ENCODE results near the gene SGSM2.

DNA sequence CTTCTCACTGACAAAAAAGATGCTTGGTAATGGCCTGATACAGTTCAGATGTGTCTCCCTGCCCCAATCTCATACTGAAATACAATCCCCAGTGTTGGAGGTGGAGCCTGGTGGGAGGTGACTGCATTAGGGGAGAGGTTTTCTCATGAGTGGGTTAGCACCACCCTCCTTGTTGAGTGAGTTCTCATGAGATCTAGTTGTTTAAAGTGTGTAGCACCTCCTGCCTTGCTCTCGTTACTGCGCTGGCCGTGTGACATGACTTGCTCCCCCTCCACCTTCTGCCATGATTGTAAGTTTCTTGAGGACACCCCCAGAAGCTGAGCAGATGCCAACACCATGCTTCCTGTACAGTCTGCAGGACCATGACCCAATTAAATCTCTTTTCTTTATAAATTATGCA lies 6.0 kb upstream of the SGSM2 start:
- TF ChIP-seq RARB (CRISPR knock-in tag; IDR thresholded peaks at IDR 0.05) = no peak
- TF ChIP-seq ZFP3 (CRISPR knock-in tag; IDR thresholded peaks at IDR 0.05) = no peak
- TF ChIP-seq ARNTL (CRISPR knock-in tag; IDR thresholded peaks at IDR 0.05; ENCODE audit: borderline replicate concordance, low read depth) = no peak
- TF ChIP-seq ZFP30 (CRISPR knock-in tag; IDR thresholded peaks at IDR 0.05) = no peak
- TF ChIP-seq, protein P1, sequence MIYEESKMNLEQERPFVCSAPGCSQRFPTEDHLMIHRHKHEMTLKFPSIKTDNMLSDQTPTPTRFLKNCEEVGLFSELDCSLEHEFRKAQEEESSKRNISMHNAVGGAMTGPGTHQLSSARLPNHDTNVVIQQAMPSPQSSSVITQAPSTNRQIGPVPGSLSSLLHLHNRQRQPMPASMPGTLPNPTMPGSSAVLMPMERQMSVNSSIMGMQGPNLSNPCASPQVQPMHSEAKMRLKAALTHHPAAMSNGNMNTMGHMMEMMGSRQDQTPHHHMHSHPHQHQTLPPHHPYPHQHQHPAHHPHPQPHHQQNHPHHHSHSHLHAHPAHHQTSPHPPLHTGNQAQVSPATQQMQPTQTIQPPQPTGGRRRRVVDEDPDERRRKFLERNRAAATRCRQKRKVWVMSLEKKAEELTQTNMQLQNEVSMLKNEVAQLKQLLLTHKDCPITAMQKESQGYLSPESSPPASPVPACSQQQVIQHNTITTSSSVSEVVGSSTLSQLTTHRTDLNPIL (CRISPR knock-in tag; IDR thresholded peaks at IDR 0.05; ENCODE audit: low read depth) = no peak
- no peak for TF ChIP-seq ZNF565 (CRISPR knock-in tag; conservative IDR thresholded peaks at IDR 0.05; ENCODE audit: low read depth)
- TF ChIP-seq SNAI2 (CRISPR knock-in tag; IDR thresholded peaks at IDR 0.05) = no peak
- TF ChIP-seq, protein P2, sequence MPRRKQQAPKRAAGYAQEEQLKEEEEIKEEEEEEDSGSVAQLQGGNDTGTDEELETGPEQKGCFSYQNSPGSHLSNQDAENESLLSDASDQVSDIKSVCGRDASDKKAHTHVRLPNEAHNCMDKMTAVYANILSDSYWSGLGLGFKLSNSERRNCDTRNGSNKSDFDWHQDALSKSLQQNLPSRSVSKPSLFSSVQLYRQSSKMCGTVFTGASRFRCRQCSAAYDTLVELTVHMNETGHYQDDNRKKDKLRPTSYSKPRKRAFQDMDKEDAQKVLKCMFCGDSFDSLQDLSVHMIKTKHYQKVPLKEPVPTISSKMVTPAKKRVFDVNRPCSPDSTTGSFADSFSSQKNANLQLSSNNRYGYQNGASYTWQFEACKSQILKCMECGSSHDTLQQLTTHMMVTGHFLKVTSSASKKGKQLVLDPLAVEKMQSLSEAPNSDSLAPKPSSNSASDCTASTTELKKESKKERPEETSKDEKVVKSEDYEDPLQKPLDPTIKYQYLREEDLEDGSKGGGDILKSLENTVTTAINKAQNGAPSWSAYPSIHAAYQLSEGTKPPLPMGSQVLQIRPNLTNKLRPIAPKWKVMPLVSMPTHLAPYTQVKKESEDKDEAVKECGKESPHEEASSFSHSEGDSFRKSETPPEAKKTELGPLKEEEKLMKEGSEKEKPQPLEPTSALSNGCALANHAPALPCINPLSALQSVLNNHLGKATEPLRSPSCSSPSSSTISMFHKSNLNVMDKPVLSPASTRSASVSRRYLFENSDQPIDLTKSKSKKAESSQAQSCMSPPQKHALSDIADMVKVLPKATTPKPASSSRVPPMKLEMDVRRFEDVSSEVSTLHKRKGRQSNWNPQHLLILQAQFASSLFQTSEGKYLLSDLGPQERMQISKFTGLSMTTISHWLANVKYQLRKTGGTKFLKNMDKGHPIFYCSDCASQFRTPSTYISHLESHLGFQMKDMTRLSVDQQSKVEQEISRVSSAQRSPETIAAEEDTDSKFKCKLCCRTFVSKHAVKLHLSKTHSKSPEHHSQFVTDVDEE (CRISPR knock-in tag; IDR thresholded peaks at IDR 0.05) = no peak
